Measurements from ENCODE around the gene BPI. TPM values are rescaled to one million over a fixed set of nuclear protein-coding genes. Genes with fewer than 3 reads are reported as not detected.
"Not testable (repeated sequence)": the region's sequence is repeated elsewhere in the genome, so short reads cannot be mapped to it uniquely, and the experiment has no call there.

The BPI gene
- total RNA-seq, 2 donors from 2014 or later = not detected

DNA sequence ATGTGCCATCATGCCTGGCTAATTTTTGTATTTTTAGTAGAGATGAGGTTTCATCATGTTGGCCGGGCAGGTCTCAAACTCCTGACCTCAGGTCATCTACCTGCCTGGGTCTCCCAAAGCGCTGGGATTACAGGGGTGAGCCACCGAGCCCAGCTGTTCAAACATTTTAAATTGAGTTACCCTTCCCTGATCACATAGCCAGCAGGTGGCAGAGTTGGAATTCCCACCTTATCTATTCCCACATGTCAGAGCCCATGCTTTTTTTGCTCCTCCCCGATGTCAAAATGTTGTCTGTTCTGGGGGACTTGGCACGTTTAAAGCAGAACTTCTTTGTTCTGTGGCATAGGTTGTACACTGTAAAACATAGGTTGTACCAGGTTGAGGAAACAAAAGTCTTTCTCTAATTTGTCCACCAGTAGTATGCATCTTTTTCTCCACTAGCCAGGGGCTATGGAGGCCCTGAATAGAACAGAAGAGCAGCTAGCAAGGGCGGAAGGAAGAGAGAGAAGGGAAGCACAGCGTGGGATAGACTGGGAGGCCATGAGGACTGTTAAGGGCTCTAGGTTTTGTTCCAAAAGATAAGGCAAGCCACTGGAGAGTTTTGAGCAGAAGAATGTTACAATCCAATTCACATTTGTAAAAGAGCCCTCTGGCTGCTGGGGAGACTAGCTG is 35.0 kb downstream of the BPI start:
- no peaks in the 10 kb centered on the region for H3K36me3 ChIP-seq (replicated peaks in 1 of 2; ENCODE audit: insufficient read depth in 1 of 2, low read depth in 2 of 2)
- DNase-seq (no peak), ATAC-seq (no peak)
- no peak overlapping the region for H3K27ac ChIP-seq
- intact Hi-C loops (cut with DNase I) = no loop called here
- peaks cover 0 to 6% (median 0%) of the 10 kb centered on the region in 3 donors for H3K9me3 ChIP-seq
- 25 to 36% methylated on average over 7 of the region's 7 CpGs for WGBS, 2 donors
- H3K4me3 ChIP-seq = no peak overlapping the region
- TF ChIP-seq, protein P1, sequence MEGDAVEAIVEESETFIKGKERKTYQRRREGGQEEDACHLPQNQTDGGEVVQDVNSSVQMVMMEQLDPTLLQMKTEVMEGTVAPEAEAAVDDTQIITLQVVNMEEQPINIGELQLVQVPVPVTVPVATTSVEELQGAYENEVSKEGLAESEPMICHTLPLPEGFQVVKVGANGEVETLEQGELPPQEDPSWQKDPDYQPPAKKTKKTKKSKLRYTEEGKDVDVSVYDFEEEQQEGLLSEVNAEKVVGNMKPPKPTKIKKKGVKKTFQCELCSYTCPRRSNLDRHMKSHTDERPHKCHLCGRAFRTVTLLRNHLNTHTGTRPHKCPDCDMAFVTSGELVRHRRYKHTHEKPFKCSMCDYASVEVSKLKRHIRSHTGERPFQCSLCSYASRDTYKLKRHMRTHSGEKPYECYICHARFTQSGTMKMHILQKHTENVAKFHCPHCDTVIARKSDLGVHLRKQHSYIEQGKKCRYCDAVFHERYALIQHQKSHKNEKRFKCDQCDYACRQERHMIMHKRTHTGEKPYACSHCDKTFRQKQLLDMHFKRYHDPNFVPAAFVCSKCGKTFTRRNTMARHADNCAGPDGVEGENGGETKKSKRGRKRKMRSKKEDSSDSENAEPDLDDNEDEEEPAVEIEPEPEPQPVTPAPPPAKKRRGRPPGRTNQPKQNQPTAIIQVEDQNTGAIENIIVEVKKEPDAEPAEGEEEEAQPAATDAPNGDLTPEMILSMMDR (IDR thresholded peaks at IDR 0.05) = peak in 1 of 7 experiments; percentile 6
- TF ChIP-seq POLR2A (IDR thresholded peaks at IDR 0.05) = no peak
- no peaks in the 10 kb centered on the region for H3K27me3 ChIP-seq
- no peaks in the 10 kb centered on the region for H3K4me1 ChIP-seq

GRCh38 chr20:38339521-38339896 is 35.6 kb downstream of the BPI start:
- DNase-seq; H3K27me3 ChIP-seq; H3K4me1 ChIP-seq; ATAC-seq; H3K4me3 ChIP-seq; H3K36me3 ChIP-seq (replicated peaks in 1 of 2; ENCODE audit: insufficient read depth in 1 of 2, low read depth in 2 of 2); H3K9me3 ChIP-seq; intact Hi-C loops (cut with DNase I); H3K27ac ChIP-seq: not testable (repeated sequence)
- 78 to 88% methylated on average over 8 of the region's 8 CpGs for WGBS, 2 donors

DNA sequence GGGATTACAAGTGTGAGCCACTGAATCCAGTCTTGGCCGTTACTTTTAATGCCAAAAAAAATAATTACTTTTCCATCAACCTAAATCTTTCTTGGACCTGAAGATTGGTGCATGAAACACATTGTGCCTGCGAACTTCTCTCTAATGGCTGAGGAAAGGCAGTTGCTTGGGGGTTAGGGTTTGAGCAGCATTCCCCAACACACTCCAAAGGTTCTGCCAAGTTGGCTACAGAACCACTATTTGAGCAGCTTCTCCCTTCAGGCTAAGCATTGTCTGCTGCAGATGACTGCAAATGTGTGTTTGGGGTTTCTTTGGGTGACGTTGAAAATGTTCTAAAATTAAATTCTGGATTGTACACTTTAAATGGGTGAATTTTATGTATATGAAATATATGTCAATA is 36.0 kb downstream of the BPI start:
- Histone ChIP-seq H3K9me3 (peaks cover 0 to 6% (median 0%) of the 10 kb centered on the region in 3 donors), H3K4me3 (no peak overlapping the region), H3K4me1 (no peaks in the 10 kb centered on the region), H3K27ac (no peak overlapping the region), H3K36me3 (replicated peaks in 1 of 2; ENCODE audit: insufficient read depth in 1 of 2, low read depth in 2 of 2) (no peaks in the 10 kb centered on the region), H3K27me3 (no peaks in the 10 kb centered on the region)
- TF ChIP-seq, protein P1 (IDR thresholded peaks at IDR 0.05) = no peak
- TF ChIP-seq POLR2A (IDR thresholded peaks at IDR 0.05) = no peak
- 35 to 49% methylated on average over 3 of the region's 3 CpGs for WGBS, 2 donors
- DNase-seq (no peak), ATAC-seq (no peak)
- intact Hi-C loops (cut with DNase I) = no loop called here

- ATAC-seq (no peak), DNase-seq (no peak)
- H3K4me1 ChIP-seq = no peaks in the 10 kb centered on the region
- 70% methylated on average over 6 of the region's 6 CpGs for WGBS, 2 donors
- intact Hi-C loops (cut with DNase I) = no loop called here
- peaks cover 0 to 6% (median 0%) of the 10 kb centered on the region in 3 donors for H3K9me3 ChIP-seq
- no peaks in the 10 kb centered on the region for H3K36me3 ChIP-seq (replicated peaks in 1 of 2; ENCODE audit: insufficient read depth in 1 of 2, low read depth in 2 of 2)
- H3K27ac ChIP-seq = no peak overlapping the region
- TF ChIP-seq, protein P1 (IDR thresholded peaks at IDR 0.05) = no peak
- no peak for TF ChIP-seq POLR2A (IDR thresholded peaks at IDR 0.05)
- no peaks in the 10 kb centered on the region for H3K27me3 ChIP-seq
- no peak overlapping the region for H3K4me3 ChIP-seq
These were observed 36.7 kb downstream of the BPI start for GRCh38 chr20:38340693-38341092.

DNA sequence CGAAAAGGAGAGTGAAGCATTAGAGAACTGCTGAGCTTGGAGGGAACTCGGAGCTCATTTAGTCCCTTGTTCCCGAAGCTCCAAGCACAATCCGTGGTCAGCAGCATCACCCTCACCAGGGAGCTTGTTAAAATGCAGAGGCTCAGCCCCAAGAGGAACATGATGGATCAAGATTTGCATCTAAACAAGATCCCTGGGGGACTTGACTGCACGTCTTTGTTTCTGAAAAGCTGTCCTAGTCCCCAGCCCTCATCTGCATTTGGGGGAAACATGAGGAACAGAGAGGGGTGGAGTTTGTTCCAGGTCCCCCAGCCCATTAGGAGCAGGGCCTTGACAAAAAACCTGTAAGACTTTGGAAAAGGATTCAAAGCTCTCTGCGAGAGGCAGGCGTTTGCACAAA is 38.3 kb downstream of the BPI start:
- 40 to 45% methylated on average over 7 of the region's 7 CpGs for WGBS, 2 donors
- Histone ChIP-seq H3K27ac (no peak overlapping the region), H3K36me3 (replicated peaks in 1 of 2; ENCODE audit: insufficient read depth in 1 of 2, low read depth in 2 of 2) (no peaks in the 10 kb centered on the region), H3K9me3 (peaks cover 0 to 6% (median 0%) of the 10 kb centered on the region in 3 donors), H3K4me1 (no peaks in the 10 kb centered on the region), H3K4me3 (no peak overlapping the region), H3K27me3 (no peaks in the 10 kb centered on the region)
- intact Hi-C loops (cut with DNase I) = no loop called here
- DNase-seq (no peak), ATAC-seq (no peak)
- TF ChIP-seq POLR2A (IDR thresholded peaks at IDR 0.05) = no peak
- TF ChIP-seq, protein P1 (IDR thresholded peaks at IDR 0.05) = no peak
